Chondrocyte (in vitro differentiated cells): ENCODE results near the gene ARHGAP5. TPM values are rescaled to one million over a fixed set of nuclear protein-coding genes. Genes with fewer than 3 reads are reported as not detected.

Experiments used
- DNase-seq: peaks from one replicate; pipeline ENCODE4 v3.0.0; 2021; ENCODE audit warnings: mixed read lengths, low spot score
- H3K27ac Mint-ChIP-seq: one replicate; pipeline ENCODE4 v1.8.0; 2021; ENCODE audit warnings: mild to moderate bottlenecking, moderate library complexity, mixed read lengths; ENCODE audit not compliant: unreplicated experiment
- H3K27me3 Mint-ChIP-seq: 2 replicates; pipeline ENCODE4 v1.8.0; 2021; ENCODE audit warnings: low read depth, mixed read lengths
- H3K36me3 Mint-ChIP-seq: 2 replicates; pipeline ENCODE4 v1.8.0; 2021; ENCODE audit warnings: low read depth, mixed read lengths
- H3K4me1 Mint-ChIP-seq: 2 replicates; pipeline ENCODE4 v1.8.0; 2021; ENCODE audit warnings: low read depth, mild to moderate bottlenecking, mixed read lengths
- H3K4me3 Mint-ChIP-seq: one replicate; pipeline ENCODE4 v1.8.0; 2021; ENCODE audit warnings: mild to moderate bottlenecking, moderate library complexity, mixed read lengths; ENCODE audit not compliant: unreplicated experiment
- H3K9me3 Mint-ChIP-seq: 2 replicates; pipeline ENCODE4 v1.8.0; 2021; ENCODE audit warnings: low read depth, mixed read lengths
- CTCF ChIP-seq: fragments of 200-600 bp; sonication (generic); IDR thresholded peaks from 2 replicates; pipeline ENCODE4 v1.5.0; 2021; ENCODE audit warnings: antibody characterized with exemption, mild to moderate bottlenecking, moderate library complexity
- total RNA-seq: library from RNA; stranded (reverse); gene quantifications from 3 replicates; pipeline ENCODE4 v1.2.1, GENCODE V29; 2021

ARHGAP5 gene
- total RNA-seq, 1 donor from 2014 or later: 82.8 TPM

- peak; percentile 98 for DNase-seq
- H3K4me3 Mint-ChIP-seq: peak overlapping the region; percentile 98
- H3K27me3 Mint-ChIP-seq: no peaks in the 10 kb centered on the region
- H3K27ac Mint-ChIP-seq: peak overlapping the region; percentile 100
- no peaks in the 10 kb centered on the region for H3K36me3 Mint-ChIP-seq
- no peaks in the 10 kb centered on the region for H3K9me3 Mint-ChIP-seq
- peaks cover 48% of the 10 kb centered on the region for H3K4me1 Mint-ChIP-seq
- no peak for TF ChIP-seq CTCF
Measured at GRCh38 chr14:32076278-32077080, 625 bp upstream of the ARHGAP5 start.

- Mint-ChIP-seq H3K4me1 (peaks cover 57% of the 10 kb centered on the region), H3K9me3 (no peaks in the 10 kb centered on the region), H3K27ac (peak overlapping the region; percentile 95), H3K4me3 (peak overlapping the region; percentile 98), H3K27me3 (no peaks in the 10 kb centered on the region), H3K36me3 (no peaks in the 10 kb centered on the region)
- TF ChIP-seq CTCF: no peak
- DNase-seq: no peak
Measured at GRCh38 chr14:32078023-32078857, 1.1 kb downstream of the ARHGAP5 start.

GRCh38 chr14:32078858-32079216 is 1.7 kb downstream of the ARHGAP5 start:
- Mint-ChIP-seq H3K4me3 (peak overlapping the region; percentile 98), H3K36me3 (no peaks in the 10 kb centered on the region), H3K27me3 (no peaks in the 10 kb centered on the region), H3K4me1 (peaks cover 57% of the 10 kb centered on the region), H3K9me3 (no peaks in the 10 kb centered on the region), H3K27ac (peak overlapping the region; percentile 95)
- no peak for TF ChIP-seq CTCF
- DNase-seq: no peak

GRCh38 chr14:32079264-32079663 is 2.2 kb downstream of the ARHGAP5 start:
- no peak for TF ChIP-seq CTCF
- no peaks in the 10 kb centered on the region for H3K9me3 Mint-ChIP-seq
- H3K27me3 Mint-ChIP-seq: no peaks in the 10 kb centered on the region
- peak overlapping the region; percentile 95 for H3K27ac Mint-ChIP-seq
- DNase-seq: no peak
- H3K36me3 Mint-ChIP-seq: no peaks in the 10 kb centered on the region
- H3K4me3 Mint-ChIP-seq: peak overlapping the region; percentile 98
- H3K4me1 Mint-ChIP-seq: peaks cover 59% of the 10 kb centered on the region

GRCh38 chr14:32080001-32080510 is 3.0 kb downstream of the ARHGAP5 start:
- Mint-ChIP-seq H3K27me3 (no peaks in the 10 kb centered on the region), H3K9me3 (no peaks in the 10 kb centered on the region), H3K4me3 (no peak overlapping the region), H3K4me1 (peaks cover 59% of the 10 kb centered on the region), H3K36me3 (no peaks in the 10 kb centered on the region), H3K27ac (peak overlapping the region; percentile 95)
- TF ChIP-seq CTCF: no peak
- no peak for DNase-seq
